ENCODE results near the gene SMC6.

The SMC6 gene

DNA sequence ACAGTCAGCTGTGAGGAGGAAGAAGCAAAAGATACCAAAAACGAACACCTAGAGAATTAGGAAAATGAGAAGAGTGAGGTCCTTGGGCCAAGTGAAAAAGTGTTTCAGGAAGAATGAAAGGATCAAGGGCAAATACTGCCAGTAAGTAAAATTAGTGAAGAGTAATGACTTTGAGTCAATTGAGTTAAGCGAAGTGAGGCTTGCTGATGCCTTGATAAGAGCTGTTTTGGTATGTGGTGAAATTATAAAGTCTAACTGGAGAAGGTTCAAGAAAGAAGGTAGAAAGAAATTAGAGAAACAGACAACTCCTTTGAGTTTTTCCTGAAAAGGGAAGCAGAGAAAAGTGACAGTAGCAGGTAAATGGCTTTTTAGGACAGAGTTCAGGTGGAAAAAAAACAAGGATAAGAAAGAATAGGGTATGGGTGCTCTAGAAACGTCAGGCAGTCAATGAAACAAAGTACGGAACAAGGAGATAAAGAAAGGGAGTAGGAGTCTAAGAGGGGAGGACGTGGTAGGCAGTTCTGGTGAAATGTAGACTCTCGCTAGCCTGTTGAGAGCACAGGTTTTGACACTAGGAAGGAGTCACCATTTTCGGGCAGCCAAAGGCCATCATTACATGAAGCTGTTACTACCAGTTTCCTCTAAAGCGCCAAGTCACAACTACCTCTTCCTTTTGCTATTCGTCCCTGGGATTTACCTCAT is 42.9 kb downstream of the SMC6 start:
- DNase-seq (ENCODE audit: low read depth, low spot score) = no peak

- DNase-seq (ENCODE audit: low read depth, low spot score) = no peak
Measured at GRCh38 chr2:17709897-17710296, 43.7 kb downstream of the SMC6 start.

GRCh38 chr2:17708501-17708900 is 45.1 kb downstream of the SMC6 start:
- DNase-seq (ENCODE audit: low read depth, low spot score) = no peak

- no peak for DNase-seq (ENCODE audit: low read depth, low spot score)
Measured at GRCh38 chr2:17706845-17707244, 46.8 kb downstream of the SMC6 start.

GRCh38 chr2:17690776-17691175 is 62.8 kb downstream of the SMC6 start:
- no peak for DNase-seq (ENCODE audit: low read depth, low spot score)

- no peak for DNase-seq (ENCODE audit: low read depth, low spot score)
Measured at GRCh38 chr2:17689010-17689409, 64.6 kb downstream of the SMC6 start.

DNA sequence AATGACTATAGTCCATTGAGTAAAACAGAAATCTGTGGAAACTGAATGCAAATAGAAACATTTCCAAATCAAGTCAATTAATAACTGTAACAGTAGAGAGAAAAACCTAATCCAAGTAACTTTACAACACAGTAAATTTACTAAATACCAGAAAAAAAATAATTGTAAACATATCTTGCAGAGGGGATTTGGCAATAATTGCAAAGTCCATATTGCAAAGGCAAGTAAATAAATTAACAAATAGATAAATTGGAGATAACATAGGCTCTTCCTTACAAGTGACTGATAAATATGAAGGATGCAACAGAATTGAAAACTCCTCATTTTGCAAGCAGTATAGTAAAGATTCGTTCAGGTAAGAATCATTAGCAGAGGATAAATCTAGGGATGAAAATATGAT is 65.0 kb downstream of the SMC6 start:
- DNase-seq (ENCODE audit: low read depth, low spot score) = no peak

GRCh38 chr2:17683981-17684380 is 69.6 kb downstream of the SMC6 start:
- no peak for DNase-seq (ENCODE audit: low read depth, low spot score)

GRCh38 chr2:17682098-17682857 is 71.3 kb downstream of the SMC6 start:
- no peak for DNase-seq (ENCODE audit: low read depth, low spot score)

DNA sequence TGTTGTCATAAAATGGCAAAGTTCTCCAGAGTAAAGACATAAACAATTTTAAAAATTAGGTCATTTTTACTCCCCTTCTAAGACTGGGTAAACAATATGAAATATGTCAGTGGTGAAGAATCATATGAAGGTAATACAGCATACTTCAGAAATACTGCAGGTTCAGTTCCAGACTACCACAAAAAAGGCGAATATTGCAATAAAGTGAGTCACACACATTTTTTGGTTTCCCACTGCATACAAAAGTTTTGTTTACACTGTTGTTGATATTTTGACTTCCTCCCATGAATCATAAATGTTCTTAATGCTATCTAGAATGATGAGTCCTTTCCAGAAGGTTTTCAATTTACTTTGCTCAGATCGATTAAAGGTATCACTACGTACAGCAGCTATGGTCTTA is 73.5 kb downstream of the SMC6 start:
- no peak for DNase-seq (ENCODE audit: low read depth, low spot score)

- DNase-seq (ENCODE audit: low read depth, low spot score) = no peak
Measured at GRCh38 chr2:17674817-17675216, 78.8 kb downstream of the SMC6 start.

DNA sequence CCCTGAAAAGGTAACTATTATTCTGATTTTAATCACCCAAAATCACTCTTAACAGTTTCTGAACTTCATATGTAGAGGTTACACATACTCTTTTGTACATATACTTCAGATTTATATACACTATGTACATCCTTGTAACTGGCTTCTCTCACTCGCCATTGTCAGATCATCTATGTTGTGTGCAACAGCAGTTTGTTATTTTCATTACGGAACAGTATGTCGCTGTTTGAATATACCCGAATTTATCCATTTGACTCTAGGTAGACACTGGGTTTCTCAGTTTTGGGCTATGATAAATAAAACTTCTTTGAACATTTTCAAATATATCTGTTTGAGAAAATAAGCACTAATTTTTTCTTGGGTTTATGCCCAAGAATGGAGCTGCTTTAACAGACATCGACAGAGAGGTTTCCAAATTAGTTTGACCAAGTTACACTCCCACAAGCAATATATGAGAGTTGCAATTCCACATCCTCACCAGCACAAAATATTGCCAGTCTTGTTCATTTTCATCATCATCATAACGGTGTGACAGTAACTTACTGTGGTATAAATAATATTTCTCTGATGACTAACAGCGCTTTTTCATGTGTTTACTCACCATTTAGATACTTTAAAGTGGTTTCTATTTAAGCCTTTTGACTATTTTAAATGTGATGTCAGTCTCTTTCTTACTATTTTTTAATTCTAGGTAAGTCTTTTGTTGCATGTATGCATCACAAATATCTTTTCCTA is 80.9 kb downstream of the SMC6 start:
- DNase-seq (ENCODE audit: low read depth, low spot score) = no peak

- DNase-seq (ENCODE audit: low read depth, low spot score) = no peak
Measured at GRCh38 chr2:17667898-17668297, 85.7 kb downstream of the SMC6 start.

GRCh38 chr2:17664534-17664933 is 89.1 kb downstream of the SMC6 start:
- no peak for DNase-seq (ENCODE audit: low read depth, low spot score)

- no peak for DNase-seq (ENCODE audit: low read depth, low spot score)
Measured at GRCh38 chr2:17662723-17663122, 90.9 kb downstream of the SMC6 start.

DNA sequence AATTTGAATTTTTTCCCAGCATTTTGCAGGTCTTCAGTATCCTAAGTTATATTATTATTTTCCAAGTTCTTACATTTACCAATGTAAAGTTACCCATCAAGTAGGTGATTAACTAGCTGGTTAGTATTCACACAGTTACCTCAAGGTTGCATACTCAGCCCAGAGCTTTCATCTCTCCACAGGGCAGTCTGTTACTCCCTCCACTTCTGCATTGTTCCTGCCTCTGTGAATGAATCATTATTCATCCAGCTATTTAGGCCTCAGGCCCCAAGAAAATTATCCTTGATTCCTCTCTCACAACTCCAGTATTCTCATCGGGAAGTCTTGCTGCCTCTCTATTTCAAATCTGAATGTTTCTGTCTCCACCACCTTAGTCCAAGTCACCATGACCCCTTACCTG is 92.2 kb downstream of the SMC6 start:
- no peak for DNase-seq (ENCODE audit: low read depth, low spot score)

DNA sequence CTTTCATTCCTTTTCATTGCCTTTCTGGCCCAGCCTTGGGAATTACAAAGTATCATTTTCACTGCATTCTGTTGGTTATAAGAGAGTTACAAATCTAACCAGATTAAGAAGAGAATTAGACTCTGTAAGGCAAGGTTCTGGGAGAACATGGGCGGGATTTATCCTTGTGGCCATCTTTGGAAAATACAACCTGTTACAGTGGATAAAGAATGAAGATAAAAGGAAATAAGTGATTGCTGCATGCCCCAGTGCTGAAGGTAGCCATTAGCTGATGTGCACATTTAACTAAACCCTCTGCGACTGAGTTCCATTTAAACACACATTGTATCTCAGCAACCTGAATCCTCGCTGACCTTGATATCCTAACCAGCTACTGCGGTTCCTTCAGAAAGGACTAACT is 93.4 kb downstream of the SMC6 start:
- no peak for DNase-seq (ENCODE audit: low read depth, low spot score)

GRCh38 chr2:17658251-17658843 is 95.3 kb downstream of the SMC6 start:
- DNase-seq (ENCODE audit: low read depth, low spot score) = no peak

DNA sequence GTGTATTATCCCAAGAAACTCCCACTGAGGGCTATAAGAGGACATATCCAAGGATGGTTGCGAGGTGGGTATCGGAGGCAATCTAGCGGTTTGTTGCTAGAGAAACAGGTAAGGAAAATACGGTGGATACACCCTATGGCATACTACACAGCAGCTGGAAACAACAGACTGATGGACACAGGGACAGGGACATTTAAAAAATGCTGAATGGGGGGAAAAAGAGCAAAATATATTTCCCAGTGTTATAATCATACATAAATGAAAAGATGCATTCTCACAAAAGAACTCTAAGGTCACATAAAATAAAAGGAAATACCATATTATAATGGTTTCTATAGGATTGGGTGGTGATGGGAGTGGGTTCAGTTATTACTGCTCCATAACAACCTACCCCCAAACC is 95.9 kb downstream of the SMC6 start:
- no peak for DNase-seq (ENCODE audit: low read depth, low spot score)

- no peak for DNase-seq (ENCODE audit: low read depth, low spot score)
Measured at GRCh38 chr2:17652681-17653394, 100.8 kb downstream of the SMC6 start.

DNA sequence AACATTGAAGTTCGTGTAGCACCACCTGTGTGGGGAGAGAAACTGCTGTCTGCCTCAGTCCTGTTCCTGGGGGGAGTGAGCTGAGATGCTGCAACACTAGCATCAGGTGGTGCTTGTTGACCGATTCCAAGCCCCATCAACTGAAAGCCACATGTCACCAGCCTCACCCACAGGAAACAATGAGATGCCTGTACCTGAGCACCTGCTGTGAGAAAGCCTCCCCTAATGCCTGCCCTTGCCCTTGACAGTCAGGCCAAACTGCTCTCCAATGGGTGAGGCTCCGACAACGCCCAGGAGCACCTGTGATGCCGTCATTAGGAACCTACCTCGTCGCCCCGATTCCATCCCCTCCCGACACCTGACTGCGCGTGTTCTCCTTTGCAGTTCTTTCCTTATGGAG is 104.6 kb downstream of the SMC6 start:
- no peak for DNase-seq (ENCODE audit: low read depth, low spot score)

GRCh38 chr2:17648581-17648980 is 105.0 kb downstream of the SMC6 start:
- no peak for DNase-seq (ENCODE audit: low read depth, low spot score)

Measured in iPS DF 19.7 (cell line).